ENCODE measurements around the gene EDNRB. TPM values are rescaled to one million over a fixed set of nuclear protein-coding genes. Genes with fewer than 3 reads are reported as not detected.

Gene EDNRB
- total and polyA plus RNA-seq, 4 donors = 11.3 to 20.4 (median 14.1) TPM

DNA sequence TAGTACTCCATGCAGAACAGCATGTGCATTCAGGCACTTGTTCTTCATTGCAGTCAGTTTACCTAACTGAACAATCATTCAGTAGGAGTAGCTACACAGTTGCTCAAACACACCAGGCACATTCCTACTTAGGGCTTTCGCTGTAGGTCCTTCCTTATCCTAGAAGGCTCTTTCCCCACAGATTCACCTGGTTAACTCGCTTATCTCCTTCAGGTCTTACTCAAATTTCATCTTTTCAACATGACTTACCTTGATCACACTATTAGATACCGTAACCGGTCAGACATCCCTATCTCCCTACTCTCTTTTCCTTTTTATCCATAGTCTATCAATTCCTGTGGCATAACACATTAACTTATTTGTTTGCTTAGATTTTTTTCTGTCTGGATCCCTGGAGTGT, 14.6 kb downstream of the EDNRB start (continued):
- TF ChIP-seq, protein P1, sequence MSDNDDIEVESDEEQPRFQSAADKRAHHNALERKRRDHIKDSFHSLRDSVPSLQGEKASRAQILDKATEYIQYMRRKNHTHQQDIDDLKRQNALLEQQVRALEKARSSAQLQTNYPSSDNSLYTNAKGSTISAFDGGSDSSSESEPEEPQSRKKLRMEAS (IDR thresholded peaks at IDR 0.05) = no peak

GRCh38 chr13:77903435-77903834, 15.2 kb downstream of the EDNRB start:
- Histone ChIP-seq H3K9me3 (ENCODE audit: control insufficient read depth in 4 of 4, low read length in 3 of 4) (peaks cover 0 to 5% (median 3%) of the 10 kb centered on the region in 4 donors), H3K27ac (ENCODE audit: low read depth in 1 of 2, low read length in 2 of 2) (no peak overlapping the region), H3K4me1 (ENCODE audit: control insufficient read depth in 4 of 4, insufficient read depth in 4 of 4, low read length in 3 of 4) (no peaks in the 10 kb centered on the region), H3K4me3 (ENCODE audit: low read depth in 1 of 3, low read length in 3 of 3) (no peak overlapping the region), H3K9ac (ENCODE audit: low read depth in 1 of 2, low read length in 2 of 2) (no peak overlapping the region), H3K27me3 (ENCODE audit: control insufficient read depth in 4 of 4, insufficient read depth in 4 of 4, low read length in 3 of 4) (peaks cover 0 to 4% (median 0%) of the 10 kb centered on the region in 4 donors), H3K36me3 (ENCODE audit: control insufficient read depth in 4 of 4, insufficient read depth in 3 of 4, low read depth in 1 of 4, low read length in 3 of 4) (no peaks in the 10 kb centered on the region)
- DNase-seq (ENCODE audit: low spot score) = no peak
- TF ChIP-seq NR2F2 (IDR thresholded peaks at IDR 0.05) = no peak
- TF ChIP-seq EGR1 (IDR thresholded peaks at IDR 0.05; ENCODE audit: low read depth in 2 of 2) = no peak
- TF ChIP-seq, protein P1 (IDR thresholded peaks at IDR 0.05) = no peak
- no peak for TF ChIP-seq RAD21 (IDR thresholded peaks at IDR 0.05)
- TF ChIP-seq, protein P2, sequence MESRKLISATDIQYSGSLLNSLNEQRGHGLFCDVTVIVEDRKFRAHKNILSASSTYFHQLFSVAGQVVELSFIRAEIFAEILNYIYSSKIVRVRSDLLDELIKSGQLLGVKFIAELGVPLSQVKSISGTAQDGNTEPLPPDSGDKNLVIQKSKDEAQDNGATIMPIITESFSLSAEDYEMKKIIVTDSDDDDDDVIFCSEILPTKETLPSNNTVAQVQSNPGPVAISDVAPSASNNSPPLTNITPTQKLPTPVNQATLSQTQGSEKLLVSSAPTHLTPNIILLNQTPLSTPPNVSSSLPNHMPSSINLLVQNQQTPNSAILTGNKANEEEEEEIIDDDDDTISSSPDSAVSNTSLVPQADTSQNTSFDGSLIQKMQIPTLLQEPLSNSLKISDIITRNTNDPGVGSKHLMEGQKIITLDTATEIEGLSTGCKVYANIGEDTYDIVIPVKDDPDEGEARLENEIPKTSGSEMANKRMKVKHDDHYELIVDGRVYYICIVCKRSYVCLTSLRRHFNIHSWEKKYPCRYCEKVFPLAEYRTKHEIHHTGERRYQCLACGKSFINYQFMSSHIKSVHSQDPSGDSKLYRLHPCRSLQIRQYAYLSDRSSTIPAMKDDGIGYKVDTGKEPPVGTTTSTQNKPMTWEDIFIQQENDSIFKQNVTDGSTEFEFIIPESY (IDR thresholded peaks at IDR 0.05) = no peak
- no peak for TF ChIP-seq FOXA2 (IDR thresholded peaks at IDR 0.05)
- TF ChIP-seq TAF1 (conservative IDR thresholded peaks at IDR 0.05) = no peak
- no peak for TF ChIP-seq JUND (IDR thresholded peaks at IDR 0.05)
- no peak for TF ChIP-seq RXRA (IDR thresholded peaks at IDR 0.05)
- TF ChIP-seq, protein P3, sequence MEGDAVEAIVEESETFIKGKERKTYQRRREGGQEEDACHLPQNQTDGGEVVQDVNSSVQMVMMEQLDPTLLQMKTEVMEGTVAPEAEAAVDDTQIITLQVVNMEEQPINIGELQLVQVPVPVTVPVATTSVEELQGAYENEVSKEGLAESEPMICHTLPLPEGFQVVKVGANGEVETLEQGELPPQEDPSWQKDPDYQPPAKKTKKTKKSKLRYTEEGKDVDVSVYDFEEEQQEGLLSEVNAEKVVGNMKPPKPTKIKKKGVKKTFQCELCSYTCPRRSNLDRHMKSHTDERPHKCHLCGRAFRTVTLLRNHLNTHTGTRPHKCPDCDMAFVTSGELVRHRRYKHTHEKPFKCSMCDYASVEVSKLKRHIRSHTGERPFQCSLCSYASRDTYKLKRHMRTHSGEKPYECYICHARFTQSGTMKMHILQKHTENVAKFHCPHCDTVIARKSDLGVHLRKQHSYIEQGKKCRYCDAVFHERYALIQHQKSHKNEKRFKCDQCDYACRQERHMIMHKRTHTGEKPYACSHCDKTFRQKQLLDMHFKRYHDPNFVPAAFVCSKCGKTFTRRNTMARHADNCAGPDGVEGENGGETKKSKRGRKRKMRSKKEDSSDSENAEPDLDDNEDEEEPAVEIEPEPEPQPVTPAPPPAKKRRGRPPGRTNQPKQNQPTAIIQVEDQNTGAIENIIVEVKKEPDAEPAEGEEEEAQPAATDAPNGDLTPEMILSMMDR (IDR thresholded peaks at IDR 0.05; ENCODE audit: low read depth, low read length, missing input control) = no peak
- TF ChIP-seq, protein P4, sequence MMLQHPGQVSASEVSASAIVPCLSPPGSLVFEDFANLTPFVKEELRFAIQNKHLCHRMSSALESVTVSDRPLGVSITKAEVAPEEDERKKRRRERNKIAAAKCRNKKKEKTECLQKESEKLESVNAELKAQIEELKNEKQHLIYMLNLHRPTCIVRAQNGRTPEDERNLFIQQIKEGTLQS (IDR thresholded peaks at IDR 0.05) = no peak
- TF ChIP-seq GABPA (IDR thresholded peaks at IDR 0.05 in 1 of 2, conservative IDR thresholded peaks at IDR 0.05 in 1 of 2) = no peak
- TF ChIP-seq HNF4G (IDR thresholded peaks at IDR 0.05) = no peak
- no peak for TF ChIP-seq FOXA1 (IDR thresholded peaks at IDR 0.05)
- TF ChIP-seq HNF4A (conservative IDR thresholded peaks at IDR 0.05) = no peak
- WGBS = 71% methylated on average over 1 of the region's 1 CpG

DNA sequence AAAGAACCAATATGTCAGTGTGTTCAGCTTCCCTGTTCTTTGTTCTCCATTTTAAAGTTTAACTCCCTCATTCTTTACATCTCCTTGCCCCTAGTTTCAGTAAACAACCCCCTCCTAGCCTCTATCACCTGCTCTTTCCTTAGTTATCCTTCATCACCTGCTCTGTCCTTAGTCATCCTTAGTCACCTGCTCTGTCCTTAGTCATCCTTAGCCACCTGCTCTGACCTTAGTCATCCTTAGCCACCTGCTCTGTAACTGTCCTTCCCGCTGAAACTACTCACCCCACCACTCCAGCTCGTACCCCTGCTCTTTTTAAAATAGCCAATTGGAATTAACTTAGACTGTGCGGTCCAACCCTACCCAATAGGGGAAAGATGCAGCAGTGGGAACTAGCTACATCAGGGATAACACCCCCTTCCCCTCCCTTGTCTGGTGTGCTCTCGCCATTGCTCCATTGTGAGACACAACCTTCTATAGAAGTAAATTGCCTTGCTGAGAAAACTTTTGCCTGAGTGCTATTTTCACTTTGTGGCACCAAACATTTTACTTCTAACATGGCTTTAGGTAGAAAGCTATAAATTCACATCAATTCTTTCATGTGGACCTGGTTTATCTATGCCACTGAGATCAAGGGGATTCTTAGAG, 16.2 kb downstream of the EDNRB start:
- 84% methylated on average over 4 of the region's 4 CpGs for WGBS
- Histone ChIP-seq H3K36me3 (ENCODE audit: control insufficient read depth in 4 of 4, insufficient read depth in 3 of 4, low read depth in 1 of 4, low read length in 3 of 4) (no peaks in the 10 kb centered on the region), H3K4me1 (ENCODE audit: control insufficient read depth in 4 of 4, insufficient read depth in 4 of 4, low read length in 3 of 4) (no peaks in the 10 kb centered on the region), H3K27ac (ENCODE audit: low read depth in 1 of 2, low read length in 2 of 2) (no peak overlapping the region), H3K4me3 (ENCODE audit: low read depth in 1 of 3, low read length in 3 of 3) (no peak overlapping the region), H3K9ac (ENCODE audit: low read depth in 1 of 2, low read length in 2 of 2) (no peak overlapping the region), H3K9me3 (ENCODE audit: control insufficient read depth in 4 of 4, low read length in 3 of 4) (peaks cover 0 to 5% (median 3%) of the 10 kb centered on the region in 4 donors), H3K27me3 (ENCODE audit: control insufficient read depth in 4 of 4, insufficient read depth in 4 of 4, low read length in 3 of 4) (peaks cover 0 to 4% (median 0%) of the 10 kb centered on the region in 4 donors)
- DNase-seq (ENCODE audit: low spot score) = no peak
- TF ChIP-seq, protein P3 (IDR thresholded peaks at IDR 0.05; ENCODE audit: low read depth, low read length, missing input control) = no peak
- TF ChIP-seq FOXA1 (IDR thresholded peaks at IDR 0.05) (no peak), TAF1 (conservative IDR thresholded peaks at IDR 0.05) (no peak), EGR1 (IDR thresholded peaks at IDR 0.05; ENCODE audit: low read depth in 2 of 2) (no peak), SP1 (IDR thresholded peaks at IDR 0.05) (no peak), JUND (IDR thresholded peaks at IDR 0.05) (no peak), RAD21 (IDR thresholded peaks at IDR 0.05) (no peak), NR2F2 (IDR thresholded peaks at IDR 0.05) (no peak)
- TF ChIP-seq, protein P4 (IDR thresholded peaks at IDR 0.05) = no peak
- TF ChIP-seq, protein P2 (IDR thresholded peaks at IDR 0.05) = no peak

All from liver (tissue), 9 donors.